SK-N-SH treated with all-trans-retinoic acid at 6 μM for 48 hours (cell line): Measurements from ENCODE around the gene RPL12.

ENCODE experiments used
- ATAC-seq: fragments of 200-7000 bp; cut with Tn5 transposase; 3 replicates; pipeline ENCODE4 v1.9.1; 2020; ENCODE audit warnings: mild to moderate bottlenecking, moderate library complexity
- CSDC2 ChIP-seq: fragments of 250-450 bp; sonication (Bioruptor Pico); IDR thresholded peaks from 2 replicates; pipeline ENCODE4 v1.5.0; 2020; ENCODE audit warnings: mild to moderate bottlenecking, moderate library complexity
- ESRRG ChIP-seq: fragments of 250-450 bp; sonication (Bioruptor Pico); IDR thresholded peaks from 2 replicates; pipeline ENCODE4 v1.6.1; 2021; ENCODE audit warnings: mild to moderate bottlenecking
- GLIS3 ChIP-seq: fragments of 250-450 bp; sonication (Bioruptor Pico); IDR thresholded peaks from 2 replicates; pipeline ENCODE4 v1.5.0; 2020; ENCODE audit warnings: mild to moderate bottlenecking, moderate library complexity
- OSR1 ChIP-seq: fragments of 250-450 bp; sonication (Bioruptor Pico); IDR thresholded peaks from 2 replicates; pipeline ENCODE4 v1.8.0; 2022; ENCODE audit warnings: moderate library complexity, mild to moderate bottlenecking, inconsistent platforms
- PPARA ChIP-seq: fragments of 250-450 bp; sonication (Bioruptor Pico); IDR thresholded peaks from 2 replicates; pipeline ENCODE4 v1.5.0; 2020; ENCODE audit warnings: mild to moderate bottlenecking, borderline replicate concordance
- RARB ChIP-seq: fragments of 250-450 bp; sonication (Bioruptor Pico); IDR thresholded peaks from 2 replicates; pipeline ENCODE4 v1.8.0; 2021; ENCODE audit warnings: mild to moderate bottlenecking, moderate library complexity
- TCF4 ChIP-seq: fragments of 250-450 bp; sonication (Bioruptor Pico); IDR thresholded peaks from 2 replicates; pipeline ENCODE4 v1.8.0; 2021; ENCODE audit warnings: mild to moderate bottlenecking, moderate library complexity, borderline replicate concordance
- ZC3H10 ChIP-seq: fragments of 250-450 bp; sonication (Bioruptor Pico); IDR thresholded peaks from 2 replicates; pipeline ENCODE4 v1.5.1; 2021; ENCODE audit warnings: mild to moderate bottlenecking, moderate library complexity
- ZFP3 ChIP-seq: fragments of 250-450 bp; sonication (Bioruptor Pico); IDR thresholded peaks from 2 replicates; pipeline ENCODE4 v1.5.0; 2020; ENCODE audit warnings: mild to moderate bottlenecking, moderate library complexity
- ZFP30 ChIP-seq: fragments of 450-650 bp; formaldehyde crosslinking; IDR thresholded peaks from 2 replicates; pipeline ENCODE4 v1.5.0; 2022; ENCODE audit warnings: mild to moderate bottlenecking, moderate library complexity
- ZNF565 ChIP-seq: fragments of 450-650 bp; formaldehyde crosslinking; conservative IDR thresholded peaks from 2 replicates; pipeline ENCODE4 v1.5.0; 2020; ENCODE audit warnings: low read depth, mild to moderate bottlenecking, moderate library complexity
- ZNF70 ChIP-seq: fragments of 450-650 bp; formaldehyde crosslinking; IDR thresholded peaks from 2 replicates; pipeline ENCODE4 v1.5.0; 2020; ENCODE audit warnings: mild to moderate bottlenecking, moderate library complexity
- ZNF8 ChIP-seq: fragments of 450-650 bp; formaldehyde crosslinking; IDR thresholded peaks from 2 replicates; pipeline ENCODE4 v1.5.0; 2020; ENCODE audit warnings: mild to moderate bottlenecking, moderate library complexity
- TF ChIP-seq, protein P1 (sequence below): fragments of 250-450 bp; sonication (Bioruptor Pico); IDR thresholded peaks from 2 replicates; pipeline ENCODE4 v1.8.0; 2020; ENCODE audit warnings: mild to moderate bottlenecking, moderate library complexity, borderline replicate concordance
- TF ChIP-seq, protein P2 (sequence below): fragments of 250-450 bp; sonication (Bioruptor Pico); IDR thresholded peaks from 2 replicates; pipeline ENCODE4 v1.5.0; 2020; ENCODE audit warnings: mild to moderate bottlenecking, moderate library complexity
- TF ChIP-seq, protein P3 (sequence below): fragments of 250-450 bp; sonication (Bioruptor Pico); IDR thresholded peaks from 2 replicates; pipeline ENCODE4 v1.5.1; 2020; ENCODE audit warnings: low read depth, mild to moderate bottlenecking, moderate library complexity
- TF ChIP-seq, protein P4 (sequence below): fragments of 250-450 bp; sonication (Bioruptor Pico); IDR thresholded peaks from 2 replicates; pipeline ENCODE4 v1.5.1; 2021; ENCODE audit warnings: mild to moderate bottlenecking, moderate library complexity
- TF ChIP-seq, protein P5 (sequence below): fragments of 250-450 bp; sonication (Bioruptor Pico); IDR thresholded peaks from 2 replicates; pipeline ENCODE4 v1.8.0; 2021; ENCODE audit warnings: low read depth, mild to moderate bottlenecking, moderate library complexity, borderline replicate concordance

Gene RPL12

DNA sequence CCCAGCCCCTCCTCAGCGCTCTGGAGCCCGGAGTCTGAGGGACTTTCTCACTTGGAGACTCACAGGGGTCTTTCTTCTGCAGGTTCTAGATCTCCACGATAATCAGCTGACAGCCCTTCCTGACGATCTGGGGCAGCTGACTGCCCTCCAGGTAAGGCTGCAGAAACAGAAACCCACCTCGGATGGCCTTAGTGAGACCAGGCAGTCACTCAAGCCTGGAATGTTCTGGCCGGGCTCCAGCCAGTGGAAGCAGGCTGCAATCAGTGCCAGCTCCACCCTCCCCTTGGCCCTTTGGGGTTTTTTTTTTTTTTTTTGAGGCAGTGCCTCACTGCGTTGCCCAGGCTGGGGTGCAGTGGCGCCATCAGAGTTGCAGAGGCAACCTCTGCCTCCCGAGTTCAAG lies 7.7 kb upstream of the RPL12 start:
- TF ChIP-seq PPARA (CRISPR knock-in tag) (no peak), OSR1 (no peak), GLIS3 (CRISPR knock-in tag) (no peak), ZNF70 (no peak), TCF4 (CRISPR knock-in tag) (no peak), RARB (no peak), ZNF8 (CRISPR knock-in tag) (no peak), ZC3H10 (no peak), ZFP3 (CRISPR knock-in tag) (no peak), ZFP30 (CRISPR knock-in tag) (no peak), CSDC2 (CRISPR knock-in tag) (no peak), ZNF565 (CRISPR knock-in tag) (no peak)
- TF ChIP-seq, protein P1, sequence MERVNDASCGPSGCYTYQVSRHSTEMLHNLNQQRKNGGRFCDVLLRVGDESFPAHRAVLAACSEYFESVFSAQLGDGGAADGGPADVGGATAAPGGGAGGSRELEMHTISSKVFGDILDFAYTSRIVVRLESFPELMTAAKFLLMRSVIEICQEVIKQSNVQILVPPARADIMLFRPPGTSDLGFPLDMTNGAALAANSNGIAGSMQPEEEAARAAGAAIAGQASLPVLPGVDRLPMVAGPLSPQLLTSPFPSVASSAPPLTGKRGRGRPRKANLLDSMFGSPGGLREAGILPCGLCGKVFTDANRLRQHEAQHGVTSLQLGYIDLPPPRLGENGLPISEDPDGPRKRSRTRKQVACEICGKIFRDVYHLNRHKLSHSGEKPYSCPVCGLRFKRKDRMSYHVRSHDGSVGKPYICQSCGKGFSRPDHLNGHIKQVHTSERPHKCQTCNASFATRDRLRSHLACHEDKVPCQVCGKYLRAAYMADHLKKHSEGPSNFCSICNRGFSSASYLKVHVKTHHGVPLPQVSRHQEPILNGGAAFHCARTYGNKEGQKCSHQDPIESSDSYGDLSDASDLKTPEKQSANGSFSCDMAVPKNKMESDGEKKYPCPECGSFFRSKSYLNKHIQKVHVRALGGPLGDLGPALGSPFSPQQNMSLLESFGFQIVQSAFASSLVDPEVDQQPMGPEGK (CRISPR knock-in tag), result no peak
- TF ChIP-seq, protein P2, sequence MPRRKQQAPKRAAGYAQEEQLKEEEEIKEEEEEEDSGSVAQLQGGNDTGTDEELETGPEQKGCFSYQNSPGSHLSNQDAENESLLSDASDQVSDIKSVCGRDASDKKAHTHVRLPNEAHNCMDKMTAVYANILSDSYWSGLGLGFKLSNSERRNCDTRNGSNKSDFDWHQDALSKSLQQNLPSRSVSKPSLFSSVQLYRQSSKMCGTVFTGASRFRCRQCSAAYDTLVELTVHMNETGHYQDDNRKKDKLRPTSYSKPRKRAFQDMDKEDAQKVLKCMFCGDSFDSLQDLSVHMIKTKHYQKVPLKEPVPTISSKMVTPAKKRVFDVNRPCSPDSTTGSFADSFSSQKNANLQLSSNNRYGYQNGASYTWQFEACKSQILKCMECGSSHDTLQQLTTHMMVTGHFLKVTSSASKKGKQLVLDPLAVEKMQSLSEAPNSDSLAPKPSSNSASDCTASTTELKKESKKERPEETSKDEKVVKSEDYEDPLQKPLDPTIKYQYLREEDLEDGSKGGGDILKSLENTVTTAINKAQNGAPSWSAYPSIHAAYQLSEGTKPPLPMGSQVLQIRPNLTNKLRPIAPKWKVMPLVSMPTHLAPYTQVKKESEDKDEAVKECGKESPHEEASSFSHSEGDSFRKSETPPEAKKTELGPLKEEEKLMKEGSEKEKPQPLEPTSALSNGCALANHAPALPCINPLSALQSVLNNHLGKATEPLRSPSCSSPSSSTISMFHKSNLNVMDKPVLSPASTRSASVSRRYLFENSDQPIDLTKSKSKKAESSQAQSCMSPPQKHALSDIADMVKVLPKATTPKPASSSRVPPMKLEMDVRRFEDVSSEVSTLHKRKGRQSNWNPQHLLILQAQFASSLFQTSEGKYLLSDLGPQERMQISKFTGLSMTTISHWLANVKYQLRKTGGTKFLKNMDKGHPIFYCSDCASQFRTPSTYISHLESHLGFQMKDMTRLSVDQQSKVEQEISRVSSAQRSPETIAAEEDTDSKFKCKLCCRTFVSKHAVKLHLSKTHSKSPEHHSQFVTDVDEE, result no peak
- TF ChIP-seq, protein P3, sequence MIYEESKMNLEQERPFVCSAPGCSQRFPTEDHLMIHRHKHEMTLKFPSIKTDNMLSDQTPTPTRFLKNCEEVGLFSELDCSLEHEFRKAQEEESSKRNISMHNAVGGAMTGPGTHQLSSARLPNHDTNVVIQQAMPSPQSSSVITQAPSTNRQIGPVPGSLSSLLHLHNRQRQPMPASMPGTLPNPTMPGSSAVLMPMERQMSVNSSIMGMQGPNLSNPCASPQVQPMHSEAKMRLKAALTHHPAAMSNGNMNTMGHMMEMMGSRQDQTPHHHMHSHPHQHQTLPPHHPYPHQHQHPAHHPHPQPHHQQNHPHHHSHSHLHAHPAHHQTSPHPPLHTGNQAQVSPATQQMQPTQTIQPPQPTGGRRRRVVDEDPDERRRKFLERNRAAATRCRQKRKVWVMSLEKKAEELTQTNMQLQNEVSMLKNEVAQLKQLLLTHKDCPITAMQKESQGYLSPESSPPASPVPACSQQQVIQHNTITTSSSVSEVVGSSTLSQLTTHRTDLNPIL, result no peak
- TF ChIP-seq, protein P4, sequence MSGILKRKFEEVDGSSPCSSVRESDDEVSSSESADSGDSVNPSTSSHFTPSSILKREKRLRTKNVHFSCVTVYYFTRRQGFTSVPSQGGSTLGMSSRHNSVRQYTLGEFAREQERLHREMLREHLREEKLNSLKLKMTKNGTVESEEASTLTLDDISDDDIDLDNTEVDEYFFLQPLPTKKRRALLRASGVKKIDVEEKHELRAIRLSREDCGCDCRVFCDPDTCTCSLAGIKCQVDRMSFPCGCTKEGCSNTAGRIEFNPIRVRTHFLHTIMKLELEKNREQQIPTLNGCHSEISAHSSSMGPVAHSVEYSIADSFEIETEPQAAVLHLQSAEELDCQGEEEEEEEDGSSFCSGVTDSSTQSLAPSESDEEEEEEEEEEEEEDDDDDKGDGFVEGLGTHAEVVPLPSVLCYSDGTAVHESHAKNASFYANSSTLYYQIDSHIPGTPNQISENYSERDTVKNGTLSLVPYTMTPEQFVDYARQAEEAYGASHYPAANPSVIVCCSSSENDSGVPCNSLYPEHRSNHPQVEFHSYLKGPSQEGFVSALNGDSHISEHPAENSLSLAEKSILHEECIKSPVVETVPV (CRISPR knock-in tag), result no peak
- no peak for ATAC-seq

DNA sequence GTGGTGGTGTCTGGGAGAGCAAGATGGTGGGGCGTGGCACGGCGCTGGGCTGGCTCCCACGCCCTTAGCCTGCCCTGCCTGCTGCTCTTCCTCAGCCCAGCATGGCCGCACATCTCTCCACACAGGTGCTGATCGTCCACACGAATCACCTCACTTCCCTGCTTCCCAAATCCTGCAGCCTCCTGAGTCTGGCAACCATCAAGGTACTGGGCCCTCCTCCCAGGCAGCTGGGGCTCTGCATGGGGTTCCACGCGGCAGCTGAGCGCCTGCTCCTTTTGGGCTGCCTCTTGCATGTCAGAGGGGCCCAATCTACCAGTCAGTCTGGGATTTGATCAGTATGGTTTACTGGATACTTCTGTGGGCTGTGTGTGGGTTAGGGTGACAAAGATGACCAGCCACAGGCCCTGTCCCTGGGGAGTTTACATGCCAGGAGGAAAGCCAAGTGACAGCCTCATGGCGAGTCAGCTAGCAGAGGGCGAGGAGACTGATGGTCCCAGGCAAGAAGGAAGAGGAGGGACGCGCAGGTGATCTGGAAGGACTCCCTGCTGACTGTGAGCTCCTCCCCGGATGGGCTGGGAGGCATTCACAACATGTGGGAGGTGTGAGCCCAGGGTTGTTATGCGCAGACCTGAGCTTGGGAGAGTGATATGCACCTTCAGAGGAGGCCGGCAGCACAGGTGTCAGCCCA lies 6.1 kb upstream of the RPL12 start:
- TF ChIP-seq, protein P3, result no peak
- TF ChIP-seq OSR1, result no peak
- TF ChIP-seq ESRRG (CRISPR knock-in tag), result no peak
- TF ChIP-seq ZFP30 (CRISPR knock-in tag), result no peak
- TF ChIP-seq, protein P1 (CRISPR knock-in tag), result no peak
- no peak for TF ChIP-seq ZNF565 (CRISPR knock-in tag)
- ATAC-seq, result no peak

DNA sequence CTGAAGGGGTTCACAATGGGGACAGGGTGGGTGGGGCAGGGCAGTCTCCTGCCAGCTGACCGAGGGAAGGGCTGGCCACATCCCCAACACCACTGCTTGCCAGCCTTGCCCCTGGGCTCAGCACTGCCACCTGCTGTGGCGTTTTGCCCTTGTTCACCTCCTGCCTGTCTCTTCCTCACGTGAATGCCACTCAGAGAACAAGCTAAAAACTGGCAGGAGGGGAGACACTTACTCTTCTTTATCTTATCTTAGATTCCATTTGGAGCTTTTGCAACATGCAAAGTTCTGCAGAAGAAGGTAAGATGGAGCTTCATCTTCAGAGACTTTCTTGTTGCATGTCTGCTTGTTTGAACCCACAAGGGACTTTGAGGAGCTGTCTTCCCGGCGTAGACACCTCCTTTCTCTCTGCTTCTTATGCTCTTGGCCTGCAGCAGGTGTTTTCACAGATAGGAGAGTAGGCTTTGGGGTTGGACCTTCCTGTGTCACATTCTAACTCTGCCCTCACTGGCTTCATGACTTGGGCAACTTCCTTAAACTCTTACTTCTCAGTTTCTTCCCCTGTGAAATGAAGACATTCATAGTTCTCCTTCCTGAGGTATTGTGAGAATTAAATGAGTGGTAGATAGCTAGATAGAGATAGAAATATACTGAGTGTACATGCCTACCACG lies 4.3 kb upstream of the RPL12 start:
- no peak for ATAC-seq
- TF ChIP-seq, protein P5, sequence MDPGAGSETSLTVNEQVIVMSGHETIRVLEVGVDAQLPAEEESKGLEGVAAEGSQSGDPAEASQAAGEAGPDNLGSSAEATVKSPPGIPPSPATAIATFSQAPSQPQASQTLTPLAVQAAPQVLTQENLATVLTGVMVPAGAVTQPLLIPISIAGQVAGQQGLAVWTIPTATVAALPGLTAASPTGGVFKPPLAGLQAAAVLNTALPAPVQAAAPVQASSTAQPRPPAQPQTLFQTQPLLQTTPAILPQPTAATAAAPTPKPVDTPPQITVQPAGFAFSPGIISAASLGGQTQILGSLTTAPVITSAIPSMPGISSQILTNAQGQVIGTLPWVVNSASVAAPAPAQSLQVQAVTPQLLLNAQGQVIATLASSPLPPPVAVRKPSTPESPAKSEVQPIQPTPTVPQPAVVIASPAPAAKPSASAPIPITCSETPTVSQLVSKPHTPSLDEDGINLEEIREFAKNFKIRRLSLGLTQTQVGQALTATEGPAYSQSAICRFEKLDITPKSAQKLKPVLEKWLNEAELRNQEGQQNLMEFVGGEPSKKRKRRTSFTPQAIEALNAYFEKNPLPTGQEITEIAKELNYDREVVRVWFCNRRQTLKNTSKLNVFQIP (CRISPR knock-in tag), result no peak
- TF ChIP-seq, protein P1 (CRISPR knock-in tag), result no peak
- TF ChIP-seq ZNF8 (CRISPR knock-in tag) (no peak), ZNF70 (no peak), RARB (no peak)
